22Rv1 (cell line): ENCODE results near the gene CFAP61.
"Not testable (repeated sequence)": the region's sequence is repeated elsewhere in the genome, so short reads cannot be mapped to it uniquely, and the experiment has no call there.

Source experiments
- ZFX ChIP-seq: fragments of 450-650 bp; IDR thresholded peaks from 2 replicates; pipeline ENCODE4 v1.6.1; 2017; ENCODE audit warnings: antibody characterized with exemption, borderline replicate concordance
- TF ChIP-seq, protein P1 (sequence below): fragments of 450-650 bp; IDR thresholded peaks from 2 replicates; pipeline ENCODE4 v1.5.1; 2017; ENCODE audit warnings: mild to moderate bottlenecking

DNA sequence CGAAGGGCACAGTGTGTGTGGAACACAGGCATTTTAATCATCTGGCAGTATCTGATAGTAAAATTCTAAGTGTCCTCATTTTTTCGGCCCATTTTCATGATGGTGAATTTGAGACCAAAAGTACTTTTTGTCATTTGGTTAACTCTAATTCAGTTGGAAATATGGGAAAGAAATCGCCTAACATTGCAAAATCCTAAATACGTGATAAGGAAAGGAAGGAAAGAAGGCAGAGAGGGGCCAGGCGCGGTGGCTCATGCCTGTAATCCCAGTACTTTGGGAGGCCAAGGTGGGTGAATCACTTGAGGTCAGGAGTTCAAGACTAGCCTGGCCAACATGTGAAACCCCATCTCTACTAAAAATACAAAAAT, 48.4 kb upstream of the CFAP61 start:
- TF ChIP-seq, protein P1, sequence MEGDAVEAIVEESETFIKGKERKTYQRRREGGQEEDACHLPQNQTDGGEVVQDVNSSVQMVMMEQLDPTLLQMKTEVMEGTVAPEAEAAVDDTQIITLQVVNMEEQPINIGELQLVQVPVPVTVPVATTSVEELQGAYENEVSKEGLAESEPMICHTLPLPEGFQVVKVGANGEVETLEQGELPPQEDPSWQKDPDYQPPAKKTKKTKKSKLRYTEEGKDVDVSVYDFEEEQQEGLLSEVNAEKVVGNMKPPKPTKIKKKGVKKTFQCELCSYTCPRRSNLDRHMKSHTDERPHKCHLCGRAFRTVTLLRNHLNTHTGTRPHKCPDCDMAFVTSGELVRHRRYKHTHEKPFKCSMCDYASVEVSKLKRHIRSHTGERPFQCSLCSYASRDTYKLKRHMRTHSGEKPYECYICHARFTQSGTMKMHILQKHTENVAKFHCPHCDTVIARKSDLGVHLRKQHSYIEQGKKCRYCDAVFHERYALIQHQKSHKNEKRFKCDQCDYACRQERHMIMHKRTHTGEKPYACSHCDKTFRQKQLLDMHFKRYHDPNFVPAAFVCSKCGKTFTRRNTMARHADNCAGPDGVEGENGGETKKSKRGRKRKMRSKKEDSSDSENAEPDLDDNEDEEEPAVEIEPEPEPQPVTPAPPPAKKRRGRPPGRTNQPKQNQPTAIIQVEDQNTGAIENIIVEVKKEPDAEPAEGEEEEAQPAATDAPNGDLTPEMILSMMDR: not testable (repeated sequence)
- TF ChIP-seq ZFX: not testable (repeated sequence)
